ENCODE data around the gene KMT5B. TPM values are rescaled to one million over a fixed set of nuclear protein-coding genes. Genes with fewer than 3 reads are reported as not detected.
"Not testable (repeated sequence)": the region's sequence is repeated elsewhere in the genome, so short reads cannot be mapped to it uniquely, and the experiment has no call there.

KMT5B gene
- total and polyA plus RNA-seq, 7 donors = 20.8 to 45.7 (median 38.7) TPM

DNA sequence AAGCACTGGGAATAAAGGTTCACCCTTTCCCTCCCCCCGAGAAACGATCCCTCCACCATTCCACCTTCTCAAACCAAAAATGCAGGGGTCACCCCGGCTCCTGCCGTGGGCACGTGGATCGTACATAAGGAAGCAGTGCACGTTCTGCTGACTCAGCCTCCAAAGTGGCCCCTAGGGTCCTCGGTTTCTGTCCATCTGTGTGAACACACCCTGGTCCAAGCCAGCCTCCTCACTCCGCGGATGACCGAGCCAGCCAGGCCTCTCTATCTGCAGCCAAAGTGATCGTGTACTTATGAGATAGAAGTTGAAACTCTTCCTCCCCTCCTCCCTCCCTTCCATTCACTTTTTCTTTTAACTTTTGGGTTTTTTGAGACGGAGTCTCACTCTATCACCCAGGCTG, 42.4 kb upstream of the KMT5B start:
- DNase-seq = no peak
- H3K27ac ChIP-seq = no peak overlapping the region
- H3K36me3 ChIP-seq = peaks cover 0 to under 1% (median 0%) of the 10 kb centered on the region in 4 donors
- no peaks in the 10 kb centered on the region for H3K9me3 ChIP-seq
- TF ChIP-seq POLR2AphosphoS5 (IDR thresholded peaks at IDR 0.05) (no peak), CTCF (IDR thresholded peaks at IDR 0.05) (no peak), POLR2A (IDR thresholded peaks at IDR 0.05) (no peak), EP300 (IDR thresholded peaks at IDR 0.05) (no peak)
- no peaks in the 10 kb centered on the region for H3K27me3 ChIP-seq
- 83 to 86% methylated on average over 13 of the region's 13 CpGs for WGBS, 2 donors
- intact Hi-C loops (cut with DNase I) = loop anchor here (5.0 kb wide), 1 partner anchor 127 kb away; no protein-coding TSS in a partner anchor
- no peak overlapping the region for H3K4me3 ChIP-seq
- peaks cover 0 to 19% (median 11%) of the 10 kb centered on the region in 4 donors for H3K4me1 ChIP-seq

DNA sequence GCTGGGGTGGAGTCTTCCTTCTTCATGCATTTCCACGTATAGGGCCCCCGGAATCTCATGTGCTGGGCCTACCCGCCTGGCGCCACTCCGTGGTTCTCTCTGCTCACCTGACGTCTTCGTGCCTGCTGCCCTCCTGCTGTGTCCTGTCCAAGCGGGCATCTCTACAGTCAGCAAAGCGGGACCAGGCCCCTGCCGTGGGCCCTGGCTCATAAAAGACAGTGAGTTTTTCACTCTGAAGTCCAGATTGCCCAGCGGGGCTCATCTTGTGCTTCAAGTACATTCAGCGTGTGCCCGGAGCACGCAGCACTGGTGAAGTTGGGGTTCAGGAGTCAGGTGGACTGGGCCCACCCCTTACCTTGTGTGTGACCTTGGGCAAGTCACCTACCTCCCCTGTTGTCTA, 41.3 kb upstream of the KMT5B start:
- H3K9me3 ChIP-seq = no peaks in the 10 kb centered on the region
- no peaks in the 10 kb centered on the region for H3K36me3 ChIP-seq
- no peak for DNase-seq
- H3K4me1 ChIP-seq = peaks cover 0 to 19% (median 11%) of the 10 kb centered on the region in 4 donors
- TF ChIP-seq POLR2A (IDR thresholded peaks at IDR 0.05) = no peak
- H3K4me3 ChIP-seq = no peak overlapping the region
- intact Hi-C loops (cut with DNase I) = no loop called here
- no peak overlapping the region for H3K27ac ChIP-seq
- 95 to 96% methylated on average over 14 of the region's 14 CpGs for WGBS, 2 donors
- H3K27me3 ChIP-seq = no peaks in the 10 kb centered on the region

- DNase-seq = no peak
- 90 to 93% methylated on average over 3 of the region's 3 CpGs for WGBS, 2 donors
- no peaks in the 10 kb centered on the region for H3K36me3 ChIP-seq
- H3K4me3 ChIP-seq = no peak overlapping the region
- H3K9me3 ChIP-seq = no peaks in the 10 kb centered on the region
- H3K4me1 ChIP-seq = peaks cover 0 to 7% (median under 1%) of the 10 kb centered on the region in 4 donors
- intact Hi-C loops (cut with DNase I) = no loop called here
- H3K27me3 ChIP-seq = no peaks in the 10 kb centered on the region
- TF ChIP-seq POLR2A (IDR thresholded peaks at IDR 0.05) (no peak), EP300 (IDR thresholded peaks at IDR 0.05) (no peak), POLR2AphosphoS5 (IDR thresholded peaks at IDR 0.05) (no peak), CTCF (IDR thresholded peaks at IDR 0.05) (no peak)
- H3K27ac ChIP-seq = no peak overlapping the region
These were observed 38.7 kb upstream of the KMT5B start for GRCh38 chr11:68251765-68252164.

DNA sequence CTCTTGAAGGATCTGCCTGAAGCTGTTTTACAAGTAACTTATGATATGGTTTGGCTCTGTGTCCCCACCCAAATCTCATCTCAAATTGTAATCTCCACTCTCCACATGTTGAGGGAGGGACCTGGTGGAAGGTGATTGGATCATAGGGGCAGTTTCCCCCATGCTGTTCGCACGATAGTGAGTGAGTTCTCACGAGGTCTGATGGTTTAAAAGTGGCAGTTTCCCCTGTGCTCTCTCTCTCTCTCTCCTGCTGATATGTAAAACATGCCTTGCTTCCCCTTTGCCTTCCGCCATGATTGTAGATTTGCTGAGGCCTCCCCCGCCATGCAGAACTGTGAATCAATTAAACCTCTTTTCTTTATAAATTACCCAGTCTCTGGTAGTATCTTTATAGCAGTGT, 31.8 kb upstream of the KMT5B start:
- H3K27ac ChIP-seq; H3K4me1 ChIP-seq; H3K4me3 ChIP-seq; H3K36me3 ChIP-seq; H3K27me3 ChIP-seq; H3K9me3 ChIP-seq; DNase-seq; intact Hi-C loops (cut with DNase I): not testable (repeated sequence)
- 88 to 94% methylated on average over 5 of the region's 5 CpGs for WGBS, 2 donors

DNA sequence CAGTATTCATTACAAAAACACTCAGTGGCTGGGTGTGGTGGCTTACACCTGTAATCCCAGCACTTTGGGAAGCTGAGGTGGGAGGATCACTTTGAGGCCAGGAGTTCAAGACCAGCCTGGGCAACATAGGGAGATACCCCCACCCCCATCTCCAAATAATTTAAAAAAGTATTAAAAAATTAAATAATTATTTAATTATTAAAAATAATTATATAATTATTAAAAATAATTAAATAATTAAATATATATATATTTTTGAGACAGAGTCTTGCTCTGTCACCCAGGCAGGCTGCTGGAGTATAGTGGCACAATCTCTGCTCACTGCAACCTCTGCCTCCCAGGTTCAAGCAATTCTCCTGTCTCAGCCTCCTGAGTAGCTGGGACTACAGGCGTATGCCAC, 30.8 kb upstream of the KMT5B start:
- H3K9me3 ChIP-seq; H3K4me1 ChIP-seq; intact Hi-C loops (cut with DNase I); H3K27ac ChIP-seq; H3K36me3 ChIP-seq; H3K27me3 ChIP-seq; DNase-seq; H3K4me3 ChIP-seq: not testable (repeated sequence)
- WGBS, 2 donors = 98 to 100% methylated on average over 1 of the region's 1 CpG

- DNase-seq = no peak
- 96 to 97% methylated on average over 2 of the region's 2 CpGs for WGBS, 2 donors
- Histone ChIP-seq H3K4me1 (no peaks in the 10 kb centered on the region), H3K27me3 (no peaks in the 10 kb centered on the region), H3K36me3 (no peaks in the 10 kb centered on the region), H3K4me3 (no peak overlapping the region), H3K9me3 (no peaks in the 10 kb centered on the region), H3K27ac (no peak overlapping the region)
- TF ChIP-seq POLR2AphosphoS5 (IDR thresholded peaks at IDR 0.05) (no peak), EP300 (IDR thresholded peaks at IDR 0.05) (no peak), CTCF (IDR thresholded peaks at IDR 0.05) (no peak), POLR2A (IDR thresholded peaks at IDR 0.05) (no peak)
- intact Hi-C loops (cut with DNase I) = no loop called here
These were observed 29.5 kb upstream of the KMT5B start for GRCh38 chr11:68242616-68243015.

Measured in sigmoid colon (tissue), 7 donors.